ENCODE data around the gene OR51Q1. TPM values are rescaled to one million over a fixed set of nuclear protein-coding genes. Genes with fewer than 3 reads are reported as not detected.

Gene OR51Q1
- total and polyA plus RNA-seq, 2 of the 13 experiments (the other 11 are each of a cell fraction or from before 2014, with no cell fraction given) = not detected

- in situ Hi-C loops (cut with HindIII; ENCODE audit: extremely low pct_ligation_motif_present, low pct_unique_long_range_greater_than_20kb) = loop anchor here (5.0 to 10.0 kb wide), 2 partner anchors 181 to 259 kb away; partner anchors contain the start of gene OR51V1
- Histone ChIP-seq H3K9me3 (ENCODE audit: low read length) (no peaks in the 10 kb centered on the region), H3K4me2 (ENCODE audit: low read depth, low read length) (no peak within 1 kb of the TSS), H3K9ac (ENCODE audit: insufficient read depth, low read depth, low read length) (no peak within 1 kb of the TSS), H3K79me2 (ENCODE audit: insufficient read depth, low read length) (no peaks in the 10 kb centered on the region), H3K36me3 (replicated peaks in 1 of 2; ENCODE audit: control insufficient read depth in 1 of 2, insufficient read depth in 2 of 2, low read length in 2 of 2) (no peaks in the 10 kb centered on the region), H3K27ac (ENCODE audit: extremely low read length, insufficient read depth, low read length) (no peak within 1 kb of the TSS), H4K20me1 (ENCODE audit: insufficient read depth, low read length) (0 out of 2 replicates have a peak, but pooled peaks cover 3% of the 10 kb centered on the region), H3K4me3 (replicated peaks in 1 of 3; ENCODE audit: insufficient read depth in 1 of 3, low read depth in 2 of 3, low read length in 3 of 3) (no peak within 1 kb of the TSS), H3K4me1 (ENCODE audit: insufficient read depth, low read length) (no peaks in the 10 kb centered on the region), H2AFZ (ENCODE audit: low read length) (no peak within 1 kb of the TSS), H3K27me3 (ENCODE audit: control insufficient read depth in 1 of 2, insufficient read depth in 2 of 2, low read length in 2 of 2) (no peaks in the 10 kb centered on the region)
- ATAC-seq (no peak), DNase-seq (ENCODE audit: low spot score) (no peak), FAIRE-seq (no peak)
- no TSS peak for BruUV-seq (replicated peaks)
- intact Hi-C loops (cut with micrococcal nuclease; ENCODE audit: unreplicated experiment) = no loop called here
- CTCF ChIA-PET (ENCODE audit: low intra/inter-chr PET ratio, low total read pairs) = no interaction called here
- no peak for TF ChIP-seq ZNF20 (CRISPR knock-in tag; IDR thresholded peaks at IDR 0.05)
- no peak for TF ChIP-seq ZNF556 (CRISPR knock-in tag; IDR thresholded peaks at IDR 0.05; ENCODE audit: borderline replicate concordance)
- TF ChIP-seq IKZF4 (CRISPR knock-in tag; IDR thresholded peaks at IDR 0.05; ENCODE audit: borderline replicate concordance, low read depth, not compliant biosample characterization) = no peak
- no peak for TF ChIP-seq AKAP8 (CRISPR knock-in tag; IDR thresholded peaks at IDR 0.05)
- TF ChIP-seq ZNF350 (CRISPR knock-in tag; IDR thresholded peaks at IDR 0.05; ENCODE audit: borderline replicate concordance, low read depth) = no peak
- TF ChIP-seq ZNF180 (CRISPR knock-in tag; IDR thresholded peaks at IDR 0.05; ENCODE audit: borderline replicate concordance, low read depth) = no peak
- no peak for TF ChIP-seq ZFAT (CRISPR knock-in tag; conservative IDR thresholded peaks at IDR 0.05)
- TF ChIP-seq ZNF83 (CRISPR knock-in tag; IDR thresholded peaks at IDR 0.05; ENCODE audit: borderline replicate concordance) = no peak
- no peak for TF ChIP-seq MXD1 (CRISPR knock-in tag; IDR thresholded peaks at IDR 0.05)
- TF ChIP-seq ARNT (IDR thresholded peaks at IDR 0.05) = no peak
- no peak for TF ChIP-seq RORA (CRISPR knock-in tag; IDR thresholded peaks at IDR 0.05)
- no peak for TF ChIP-seq PBX3 (CRISPR knock-in tag; IDR thresholded peaks at IDR 0.05; ENCODE audit: borderline replicate concordance)
- no peak for TF ChIP-seq ZNF280B (CRISPR knock-in tag; IDR thresholded peaks at IDR 0.05; ENCODE audit: borderline replicate concordance)
- no peak for TF ChIP-seq ZNF773 (CRISPR knock-in tag; IDR thresholded peaks at IDR 0.05; ENCODE audit: borderline replicate concordance)
- POLR2A ChIA-PET = no interaction called here
- 0% methylated on average over 1 of the region's 1 CpG for WGBS (ENCODE audit: low lambda C conversion rate)
These were observed 38.3 kb upstream of the OR51Q1 start, which contains the start of gene OR51M1 for GRCh38 chr11:5383576-5383975. TSS of gene OR51M1 (plus strand) at chr11:5383812. CDS start at chr11:5389399, 5,587 bp downstream.

All from HepG2 (cell line).